T-helper 1 cell treated with Interleukin-12 subunit alpha and Interleukin-12 subunit beta and Interleukin-4 antibody, amounts not matched to agents 30 ng/mL and 1 ng/mL, for 36 hours (primary cell): ENCODE measurements around the gene TEX14. TPM values are rescaled to one million over a fixed set of nuclear protein-coding genes. Genes with fewer than 3 reads are reported as not detected.

Experiments
- intact Hi-C: fragments of 100-400 bp; cut with micrococcal nuclease; formaldehyde crosslinking; loops from one replicate; pipeline ENCODE4 v1.15.1; 2024
- total RNA-seq: library from RNA; stranded (reverse); gene quantifications from 2 replicates; pipeline ENCODE4 v1.2.3, GENCODE V29; 2022

The TEX14 gene
- 0.44 TPM in 2 replicates for total RNA-seq

GRCh38 chr17:58691701-58692238, at the start of gene TEX14:
TSS of gene TEX14 (minus strand) at chr17:58692045. CDS start at chr17:58652001, 40,044 bp downstream.
- intact Hi-C loops: loop anchor here (1.0 to 2.0 kb wide), 7 partner anchors 11 to 464 kb away; partner anchors contain the start of genes PRR11, SKA2 and TRIM37

- intact Hi-C loops: no loop called here
These were observed 49.3 kb upstream of the TEX14 start for GRCh38 chr17:58741121-58741625.

GRCh38 chr17:58734811-58735210, 43.0 kb upstream of the TEX14 start:
- intact Hi-C loops: no loop called here

- intact Hi-C loops: no loop called here
These were observed 42.2 kb upstream of the TEX14 start for GRCh38 chr17:58734040-58734439.

- intact Hi-C loops: no loop called here
These were observed 39.1 kb upstream of the TEX14 start for GRCh38 chr17:58730937-58731336.

- intact Hi-C loops: no loop called here
These were observed 37.0 kb upstream of the TEX14 start for GRCh38 chr17:58728798-58729197.

- intact Hi-C loops: no loop called here
These were observed 30.9 kb upstream of the TEX14 start for GRCh38 chr17:58722696-58723095.

- intact Hi-C loops: no loop called here
These were observed 30.4 kb upstream of the TEX14 start for GRCh38 chr17:58722274-58722673.

GRCh38 chr17:58710948-58711552, 19.2 kb upstream of the TEX14 start:
- intact Hi-C loops: loop anchor here (1.0 to 2.0 kb wide), 3 partner anchors 192 to 294 kb away; no protein-coding TSS in a partner anchor

GRCh38 chr17:58706351-58707140, 14.7 kb upstream of the TEX14 start:
- intact Hi-C loops: no loop called here

- intact Hi-C loops: loop anchor here (2.0 kb wide), 3 partner anchors 73 to 297 kb away; no protein-coding TSS in a partner anchor
These were observed 12.1 kb upstream of the TEX14 start for GRCh38 chr17:58703916-58704286.

- intact Hi-C loops: loop anchor here (2.0 kb wide), 3 partner anchors 73 to 297 kb away; no protein-coding TSS in a partner anchor
These were observed 11.5 kb upstream of the TEX14 start for GRCh38 chr17:58703137-58703915.

GRCh38 chr17:58702708-58703107, 10.9 kb upstream of the TEX14 start:
- intact Hi-C loops: loop anchor here (1.0 to 2.0 kb wide), 5 partner anchors 10 to 298 kb away; partner anchors contain the start of genes RAD51C and TEX14

GRCh38 chr17:58702045-58702476, 10.2 kb upstream of the TEX14 start:
- intact Hi-C loops: loop anchor here (1.0 to 2.0 kb wide), 5 partner anchors 10 to 299 kb away; partner anchors contain the start of genes RAD51C and TEX14

GRCh38 chr17:58699771-58700170, 7.9 kb upstream of the TEX14 start:
- intact Hi-C loops: no loop called here

GRCh38 chr17:58694826-58695225, 3.0 kb upstream of the TEX14 start:
- intact Hi-C loops: no loop called here

- intact Hi-C loops: no loop called here
These were observed 2.5 kb upstream of the TEX14 start for GRCh38 chr17:58694302-58694701.

- intact Hi-C loops: loop anchor here (2.0 kb wide), 2 partner anchors 107 to 413 kb away; partner anchors contain the start of gene TRIM37
These were observed 1.9 kb upstream of the TEX14 start for GRCh38 chr17:58693751-58694150.

GRCh38 chr17:58693208-58693607, 1.4 kb upstream of the TEX14 start:
- intact Hi-C loops: loop anchor here (2.0 kb wide), 2 partner anchors 106 to 414 kb away; partner anchors contain the start of gene TRIM37

- intact Hi-C loops: loop anchor here (1.0 to 2.0 kb wide), 7 partner anchors 10 to 463 kb away; partner anchors contain the start of genes PRR11, SKA2 and TRIM37
These were observed 602 bp upstream of the TEX14 start, which contains the start of gene RAD51C for GRCh38 chr17:58692239-58693055. TSS of gene RAD51C (plus strand) at chr17:58692602. CDS start at chr17:58692644, 42 bp downstream.
